Activated CD4-positive, CD25-positive, alpha-beta regulatory T cell treated with anti-CD3 and anti-CD28 coated beads, Interleukin-2, amount 50 U/mL, for 72 hours (primary cell): Measurements from ENCODE around the gene FGL2.
"Not testable (repeated sequence)": the region's sequence is repeated elsewhere in the genome, so short reads cannot be mapped to it uniquely, and the experiment has no call there.

ENCODE experiments used
- DNase-seq: peaks from one replicate; pipeline ENCODE4 v3.0.0; 2021

FGL2 gene

DNA sequence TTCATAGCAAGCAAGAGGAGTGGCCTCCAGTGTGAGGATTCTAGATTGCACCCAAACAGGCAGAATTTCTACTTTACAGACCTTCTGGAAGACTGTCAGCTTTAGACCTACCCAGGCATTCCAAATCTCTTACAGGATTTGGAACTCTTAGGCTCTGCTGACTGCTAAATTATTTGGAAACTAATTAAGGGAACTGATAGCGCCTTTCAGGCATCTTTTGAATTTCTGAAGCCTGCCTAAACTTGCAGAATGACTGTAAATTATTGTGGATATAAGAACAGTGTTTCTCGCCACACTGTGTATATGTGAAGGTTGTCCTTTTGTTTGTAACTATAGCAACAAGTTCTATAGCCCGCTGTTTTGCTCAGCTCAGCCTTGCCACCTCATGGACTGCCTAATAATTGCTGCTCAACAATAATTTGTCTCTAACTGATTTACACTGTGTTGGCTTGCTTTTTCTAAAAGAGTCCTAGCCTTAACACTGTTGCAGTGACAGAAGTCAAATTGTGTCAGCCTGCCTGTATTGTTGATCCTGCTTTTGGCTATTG, 44.6 kb downstream of the FGL2 start:
- DNase-seq: not testable (repeated sequence)

DNA sequence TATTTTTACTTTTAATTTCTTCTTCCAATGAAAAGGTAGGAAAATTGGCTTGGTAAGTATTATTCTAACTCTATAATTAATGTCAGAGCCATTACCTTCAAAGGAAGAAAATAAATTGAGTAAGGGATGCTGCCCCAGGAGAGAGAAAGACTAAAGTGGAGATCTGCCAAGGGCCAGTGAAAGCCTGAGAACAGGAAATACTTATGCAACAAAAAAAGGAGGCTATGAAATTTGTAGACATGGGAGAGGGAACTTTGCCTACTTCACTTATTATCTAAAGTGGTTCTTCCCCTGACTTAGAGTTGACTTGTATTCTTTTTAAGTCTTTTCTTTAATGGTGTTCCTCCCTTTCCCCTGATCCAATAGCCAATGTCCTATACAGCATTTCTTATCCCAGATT, 47.4 kb downstream of the FGL2 start:
- DNase-seq: not testable (repeated sequence)
